Measurements from ENCODE around the gene SEMA3C. TPM values are rescaled to one million over a fixed set of nuclear protein-coding genes. Genes with fewer than 3 reads are reported as not detected.

SEMA3C gene
- total and polyA plus RNA-seq, 4 experiments from 2014 or later: 0.47 to 0.50 TPM; not detected in 2

DNA sequence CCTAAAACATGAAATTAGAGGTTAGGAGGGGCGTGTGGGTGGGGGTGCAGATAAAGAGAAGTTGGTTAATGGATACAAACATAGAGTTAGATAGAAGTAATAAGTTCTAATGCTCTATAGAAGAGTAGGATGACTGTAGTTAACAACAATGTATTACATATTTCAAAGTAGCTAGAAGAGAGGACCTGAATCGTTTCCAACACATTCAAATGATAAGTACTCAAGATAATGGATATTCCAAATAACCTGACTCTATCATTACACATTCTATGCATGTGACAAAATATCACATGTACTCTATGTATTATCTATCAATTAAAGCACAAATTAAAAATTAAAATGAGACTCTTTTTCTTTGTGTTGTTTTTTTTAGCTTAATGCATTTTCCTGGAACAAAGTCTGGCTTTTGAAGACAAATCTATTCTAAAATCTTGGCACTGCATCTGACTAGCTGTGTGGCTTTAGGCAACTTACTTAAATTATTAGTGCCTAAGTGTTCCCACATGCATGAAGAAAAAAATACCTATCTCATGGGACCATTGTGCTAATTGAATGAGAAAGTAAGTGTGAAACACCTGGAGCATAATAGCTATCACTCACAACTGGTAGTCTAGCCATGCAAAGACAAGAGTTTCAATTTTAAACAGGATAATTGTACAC, 75.7 kb downstream of the SEMA3C start:
- H3K4me3 ChIP-seq (ENCODE audit: low read length in 2 of 2): no peak overlapping the region
- peaks cover 0 to 21% (median 8%) of the 10 kb centered on the region in 8 donors for H3K9me3 Mint-ChIP-seq
- no peaks in the 10 kb centered on the region for H3K36me3 ChIP-seq (ENCODE audit: insufficient read depth, low read length)
- no peaks in the 10 kb centered on the region for H3K27me3 ChIP-seq (ENCODE audit: insufficient read depth, low read length)
- no peak overlapping the region for H3K4me3 Mint-ChIP-seq
- H3K27ac ChIP-seq (ENCODE audit: low read depth, low read length): no peak overlapping the region
- H3K4me1 Mint-ChIP-seq: no peaks in the 10 kb centered on the region
- no peaks in the 10 kb centered on the region for H3K27me3 Mint-ChIP-seq
- no peaks in the 10 kb centered on the region for H3K36me3 Mint-ChIP-seq
- H3K27ac Mint-ChIP-seq: no peak overlapping the region
- no peaks in the 10 kb centered on the region for H3K9me3 ChIP-seq (ENCODE audit: control insufficient read depth in 1 of 2, low read length in 2 of 2)
- no peaks in the 10 kb centered on the region for H3K4me1 ChIP-seq (ENCODE audit: insufficient read depth, low read length)
- DNase-seq: no peak
- intact Hi-C loops (cut with micrococcal nuclease): no loop called here
- CTCF ChIA-PET (ENCODE audit: partially characterized antibody): no interaction called here
- POLR2A ChIA-PET (ENCODE audit: partially characterized antibody): no interaction called here

- Histone ChIP-seq H3K27me3 (ENCODE audit: insufficient read depth, low read length) (no peaks in the 10 kb centered on the region), H3K36me3 (ENCODE audit: insufficient read depth, low read length) (no peaks in the 10 kb centered on the region), H3K9me3 (ENCODE audit: control insufficient read depth in 1 of 2, low read length in 2 of 2) (no peaks in the 10 kb centered on the region), H3K4me1 (ENCODE audit: insufficient read depth, low read length) (no peaks in the 10 kb centered on the region), H3K27ac (ENCODE audit: low read depth, low read length) (no peak overlapping the region), H3K4me3 (ENCODE audit: low read length in 2 of 2) (no peak overlapping the region)
- POLR2A ChIA-PET (ENCODE audit: partially characterized antibody): no interaction called here
- CTCF ChIA-PET (ENCODE audit: partially characterized antibody): no interaction called here
- Mint-ChIP-seq H3K27me3 (no peaks in the 10 kb centered on the region), H3K27ac (no peak overlapping the region), H3K9me3 (peaks cover 0 to 27% (median 10%) of the 10 kb centered on the region in 8 donors), H3K36me3 (no peaks in the 10 kb centered on the region), H3K4me1 (no peaks in the 10 kb centered on the region), H3K4me3 (no peak overlapping the region)
- intact Hi-C loops (cut with micrococcal nuclease): no loop called here
- no peak for DNase-seq
Observed at GRCh38 chr7:80842022-80842790, 76.6 kb downstream of the SEMA3C start.

GRCh38 chr7:80841423-80841955, 77.4 kb downstream of the SEMA3C start:
- no peaks in the 10 kb centered on the region for H3K27me3 Mint-ChIP-seq
- H3K27ac ChIP-seq (ENCODE audit: low read depth, low read length): no peak overlapping the region
- CTCF ChIA-PET (ENCODE audit: partially characterized antibody): no interaction called here
- H3K9me3 Mint-ChIP-seq: peaks cover 0 to 30% (median 9%) of the 10 kb centered on the region in 8 donors
- no peak overlapping the region for H3K27ac Mint-ChIP-seq
- no peaks in the 10 kb centered on the region for H3K36me3 ChIP-seq (ENCODE audit: insufficient read depth, low read length)
- H3K9me3 ChIP-seq (ENCODE audit: control insufficient read depth in 1 of 2, low read length in 2 of 2): no peaks in the 10 kb centered on the region
- H3K4me3 ChIP-seq (ENCODE audit: low read length in 2 of 2): no peak overlapping the region
- no peak for DNase-seq
- POLR2A ChIA-PET (ENCODE audit: partially characterized antibody): no interaction called here
- no peaks in the 10 kb centered on the region for H3K27me3 ChIP-seq (ENCODE audit: insufficient read depth, low read length)
- intact Hi-C loops (cut with micrococcal nuclease): no loop called here
- H3K36me3 Mint-ChIP-seq: no peaks in the 10 kb centered on the region
- no peak overlapping the region for H3K4me3 Mint-ChIP-seq
- H3K4me1 ChIP-seq (ENCODE audit: insufficient read depth, low read length): no peaks in the 10 kb centered on the region
- no peaks in the 10 kb centered on the region for H3K4me1 Mint-ChIP-seq

DNA sequence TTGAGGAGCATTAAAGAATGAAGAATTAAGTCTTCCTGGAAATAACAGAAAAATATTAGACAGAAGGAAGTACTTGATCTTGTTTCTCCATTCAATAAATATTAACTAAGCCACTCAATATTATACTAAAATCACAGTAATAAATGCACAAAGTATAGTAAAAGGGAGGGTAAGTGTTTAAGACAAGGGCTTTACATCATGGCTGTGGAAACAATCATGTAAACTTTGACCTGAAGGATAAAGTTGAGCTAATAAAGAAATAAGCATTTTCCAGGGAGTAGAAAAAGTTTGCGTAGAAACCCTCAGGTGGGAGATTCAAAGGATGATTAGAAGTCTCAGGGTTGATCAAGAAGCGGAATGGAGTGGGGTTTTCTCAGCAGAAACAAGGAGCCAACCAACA, 78.2 kb downstream of the SEMA3C start:
- ChIA-PET POLR2A (ENCODE audit: partially characterized antibody) (no interaction called here), CTCF (ENCODE audit: partially characterized antibody) (no interaction called here)
- Mint-ChIP-seq H3K27ac (no peak overlapping the region), H3K36me3 (no peaks in the 10 kb centered on the region), H3K4me3 (no peak overlapping the region), H3K9me3 (peaks cover 0 to 32% (median 8%) of the 10 kb centered on the region in 8 donors), H3K27me3 (no peaks in the 10 kb centered on the region), H3K4me1 (no peaks in the 10 kb centered on the region)
- Histone ChIP-seq H3K27me3 (ENCODE audit: insufficient read depth, low read length) (no peaks in the 10 kb centered on the region), H3K4me3 (ENCODE audit: low read length in 2 of 2) (no peak overlapping the region), H3K9me3 (ENCODE audit: control insufficient read depth in 1 of 2, low read length in 2 of 2) (no peaks in the 10 kb centered on the region), H3K27ac (ENCODE audit: low read depth, low read length) (no peak overlapping the region), H3K36me3 (ENCODE audit: insufficient read depth, low read length) (no peaks in the 10 kb centered on the region), H3K4me1 (ENCODE audit: insufficient read depth, low read length) (no peaks in the 10 kb centered on the region)
- no peak for DNase-seq
- intact Hi-C loops (cut with micrococcal nuclease): no loop called here

DNA sequence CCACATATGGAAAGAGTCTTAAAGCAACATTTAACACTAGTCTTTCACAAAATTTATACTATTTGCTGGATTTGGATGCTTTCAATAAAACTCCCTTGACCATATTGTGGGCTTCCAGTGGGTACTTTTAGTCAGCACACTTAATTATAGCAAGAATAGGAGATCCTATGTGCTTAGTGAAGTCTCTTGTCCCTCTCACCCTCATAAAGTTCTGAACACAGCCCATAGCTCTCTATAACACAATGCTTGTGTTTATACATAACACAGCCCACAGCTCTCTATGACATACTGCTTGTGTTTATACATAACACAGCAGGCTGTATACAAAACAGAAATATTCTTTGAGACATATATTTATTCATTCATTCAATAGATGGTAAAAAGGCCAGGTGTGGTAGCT, 79.0 kb downstream of the SEMA3C start:
- Histone ChIP-seq H3K27ac (ENCODE audit: low read depth, low read length) (no peak overlapping the region), H3K27me3 (ENCODE audit: insufficient read depth, low read length) (no peaks in the 10 kb centered on the region), H3K4me1 (ENCODE audit: insufficient read depth, low read length) (no peaks in the 10 kb centered on the region), H3K4me3 (ENCODE audit: low read length in 2 of 2) (no peak overlapping the region), H3K36me3 (ENCODE audit: insufficient read depth, low read length) (no peaks in the 10 kb centered on the region), H3K9me3 (ENCODE audit: control insufficient read depth in 1 of 2, low read length in 2 of 2) (no peaks in the 10 kb centered on the region)
- ChIA-PET POLR2A (ENCODE audit: partially characterized antibody) (no interaction called here), CTCF (ENCODE audit: partially characterized antibody) (no interaction called here)
- Mint-ChIP-seq H3K4me1 (no peaks in the 10 kb centered on the region), H3K9me3 (peaks cover 0 to 31% (median 6%) of the 10 kb centered on the region in 8 donors), H3K36me3 (no peaks in the 10 kb centered on the region), H3K27ac (no peak overlapping the region), H3K4me3 (no peak overlapping the region), H3K27me3 (no peaks in the 10 kb centered on the region)
- no peak for DNase-seq
- intact Hi-C loops (cut with micrococcal nuclease): no loop called here

DNA sequence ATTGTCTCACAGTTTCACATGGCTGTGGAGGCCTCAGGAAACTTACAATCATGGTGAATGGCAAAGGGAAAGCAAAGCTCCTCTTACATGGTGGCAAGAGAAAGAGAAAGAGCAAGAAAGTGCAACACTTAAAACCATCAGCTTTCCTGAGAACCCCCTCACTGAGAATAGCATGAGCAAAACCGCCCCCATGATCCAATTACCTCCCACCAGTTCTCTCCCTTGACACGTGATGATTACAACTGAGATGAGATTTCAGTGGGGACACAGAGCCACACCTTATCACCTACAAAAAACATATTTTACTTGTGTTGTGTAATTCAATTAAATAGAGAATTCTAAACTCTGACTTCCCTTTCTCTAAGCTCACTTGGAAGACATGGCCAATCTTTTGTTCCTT, 80.2 kb downstream of the SEMA3C start:
- intact Hi-C loops (cut with micrococcal nuclease): no loop called here

GRCh38 chr7:80837345-80837744, 81.5 kb downstream of the SEMA3C start:
- Histone ChIP-seq H3K36me3 (ENCODE audit: insufficient read depth, low read length) (no peaks in the 10 kb centered on the region), H3K27ac (ENCODE audit: low read depth, low read length) (no peak overlapping the region), H3K4me1 (ENCODE audit: insufficient read depth, low read length) (no peaks in the 10 kb centered on the region), H3K27me3 (ENCODE audit: insufficient read depth, low read length) (no peaks in the 10 kb centered on the region), H3K9me3 (ENCODE audit: control insufficient read depth in 1 of 2, low read length in 2 of 2) (no peaks in the 10 kb centered on the region), H3K4me3 (ENCODE audit: low read length in 2 of 2) (no peak overlapping the region)
- ChIA-PET POLR2A (ENCODE audit: partially characterized antibody) (no interaction called here), CTCF (ENCODE audit: partially characterized antibody) (no interaction called here)
- Mint-ChIP-seq H3K36me3 (no peaks in the 10 kb centered on the region), H3K27ac (no peak overlapping the region), H3K9me3 (peaks cover 0 to 30% (median 7%) of the 10 kb centered on the region in 8 donors), H3K4me1 (no peaks in the 10 kb centered on the region), H3K27me3 (no peaks in the 10 kb centered on the region), H3K4me3 (no peak overlapping the region)
- no peak for DNase-seq
- intact Hi-C loops (cut with micrococcal nuclease): no loop called here

More for the DNA sequence above, 80.2 kb downstream of the SEMA3C start:
- H3K4me1 ChIP-seq (ENCODE audit: insufficient read depth, low read length): no peaks in the 10 kb centered on the region
- no peaks in the 10 kb centered on the region for H3K9me3 ChIP-seq (ENCODE audit: control insufficient read depth in 1 of 2, low read length in 2 of 2)
- H3K4me1 Mint-ChIP-seq: no peaks in the 10 kb centered on the region
- no peaks in the 10 kb centered on the region for H3K36me3 ChIP-seq (ENCODE audit: insufficient read depth, low read length)
- no peak overlapping the region for H3K4me3 ChIP-seq (ENCODE audit: low read length in 2 of 2)
- H3K27me3 Mint-ChIP-seq: no peaks in the 10 kb centered on the region
- no peaks in the 10 kb centered on the region for H3K36me3 Mint-ChIP-seq
- ChIA-PET CTCF (ENCODE audit: partially characterized antibody) (no interaction called here), POLR2A (ENCODE audit: partially characterized antibody) (no interaction called here)
- peaks cover 0 to 30% (median 6%) of the 10 kb centered on the region in 8 donors for H3K9me3 Mint-ChIP-seq
- H3K27me3 ChIP-seq (ENCODE audit: insufficient read depth, low read length): no peaks in the 10 kb centered on the region
- DNase-seq: no peak
- H3K27ac Mint-ChIP-seq: no peak overlapping the region
- no peak overlapping the region for H3K27ac ChIP-seq (ENCODE audit: low read depth, low read length)
- H3K4me3 Mint-ChIP-seq: no peak overlapping the region

All from CD4-positive, alpha-beta memory T cell (primary cell).